CD4-positive, alpha-beta T cell treated with Interleukin-17A for 1 hour (primary cell): ENCODE data around the gene SMAD6.
"Not testable (repeated sequence)": the region's sequence is repeated elsewhere in the genome, so short reads cannot be mapped to it uniquely, and the experiment has no call there.

Experiments used
- DNase-seq: peaks from one replicate; pipeline ENCODE4 v3.0.0-alpha.2; 2020

SMAD6 gene

DNA sequence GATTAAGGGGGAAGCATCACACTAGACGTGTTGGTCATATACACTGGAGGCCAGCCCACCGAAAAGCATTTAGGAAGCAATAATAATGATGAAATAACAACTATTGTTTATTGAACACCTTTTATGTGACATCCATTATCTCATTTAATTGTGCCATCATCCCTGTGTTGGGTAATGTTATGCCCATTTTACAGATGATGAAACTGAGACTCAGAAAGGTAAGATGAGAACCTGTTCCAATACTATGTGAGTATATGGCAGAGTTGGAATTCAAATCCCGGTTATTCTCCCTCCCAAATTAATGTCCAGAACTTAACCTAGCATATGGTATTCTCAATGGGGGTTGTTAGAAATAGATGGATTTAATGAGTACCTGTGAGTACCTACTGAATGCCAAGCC is 99.2 kb downstream of the SMAD6 start:
- no peak for DNase-seq

DNA sequence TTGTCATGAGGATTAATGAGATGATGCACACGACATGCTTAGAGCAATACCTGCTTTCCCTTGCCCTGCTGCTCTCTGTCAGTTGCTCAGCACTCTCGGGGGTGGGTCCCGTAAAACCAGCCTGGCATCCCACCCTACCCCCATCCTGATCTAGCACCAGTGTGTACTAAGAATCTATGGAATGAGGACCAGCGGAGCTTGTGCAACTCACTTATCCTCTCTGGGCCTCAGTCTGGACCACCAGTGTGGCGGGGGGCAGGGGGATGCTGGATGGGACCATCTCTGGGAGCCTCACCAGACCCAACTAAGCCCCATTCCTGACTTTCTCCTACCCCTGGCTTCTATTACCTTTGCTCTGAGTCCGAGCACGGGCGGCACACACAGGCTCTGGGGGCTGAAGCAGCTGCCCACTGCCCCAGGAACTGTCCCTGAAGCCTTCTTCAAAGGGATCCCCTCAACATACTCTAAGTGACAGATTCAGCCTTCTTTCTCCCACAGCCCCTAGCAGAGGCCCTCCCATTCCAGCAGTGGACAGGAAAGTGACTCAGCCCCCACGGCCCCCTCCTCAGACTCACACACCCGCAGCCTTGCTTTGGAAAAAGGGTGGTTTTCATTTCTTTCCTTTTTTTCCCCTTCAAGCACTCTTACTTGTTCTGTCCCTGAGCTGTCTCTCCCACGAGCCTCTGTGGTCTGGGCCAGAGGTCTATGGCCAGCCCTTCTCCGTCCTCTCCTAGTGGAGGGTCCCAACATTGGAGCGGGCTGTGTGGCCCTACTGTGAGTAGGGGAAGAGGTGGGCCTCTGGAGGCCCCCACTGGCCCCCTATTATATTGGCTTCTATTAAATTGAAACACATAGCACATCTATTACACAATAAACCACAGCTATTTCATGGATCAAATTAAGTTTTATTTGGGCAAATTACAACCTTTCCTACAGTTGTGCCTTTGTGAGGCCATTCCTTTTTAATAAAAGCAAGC is 100.3 kb downstream of the SMAD6 start:
- DNase-seq, result no peak

DNA sequence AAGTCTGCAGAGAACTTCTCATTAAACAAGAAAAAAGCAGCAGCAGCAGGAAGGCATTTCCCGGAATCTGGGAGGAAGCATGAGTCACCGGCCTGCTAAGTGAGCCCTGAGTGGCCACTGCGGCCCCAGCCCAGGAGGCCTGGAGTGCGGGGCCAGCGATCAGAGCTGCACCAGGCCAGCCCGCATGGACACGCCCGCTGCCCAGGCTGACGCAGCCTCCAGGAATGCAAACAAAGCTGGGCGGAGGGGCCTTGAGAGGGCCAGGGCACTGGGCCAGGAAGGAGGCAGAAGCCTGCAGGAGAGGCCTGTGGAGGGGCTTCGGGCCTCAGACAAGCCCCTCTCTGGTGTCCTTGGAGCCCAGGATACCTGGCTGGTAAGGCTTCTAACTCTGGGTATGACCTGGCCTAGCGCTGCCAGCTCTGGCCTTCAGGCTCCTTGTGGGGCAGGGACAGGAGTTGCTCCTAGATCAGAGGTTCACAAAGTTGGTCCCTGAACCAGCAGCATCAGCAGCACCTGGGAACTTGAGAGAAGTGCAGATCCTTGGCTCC is 101.2 kb downstream of the SMAD6 start:
- no peak for DNase-seq

DNA sequence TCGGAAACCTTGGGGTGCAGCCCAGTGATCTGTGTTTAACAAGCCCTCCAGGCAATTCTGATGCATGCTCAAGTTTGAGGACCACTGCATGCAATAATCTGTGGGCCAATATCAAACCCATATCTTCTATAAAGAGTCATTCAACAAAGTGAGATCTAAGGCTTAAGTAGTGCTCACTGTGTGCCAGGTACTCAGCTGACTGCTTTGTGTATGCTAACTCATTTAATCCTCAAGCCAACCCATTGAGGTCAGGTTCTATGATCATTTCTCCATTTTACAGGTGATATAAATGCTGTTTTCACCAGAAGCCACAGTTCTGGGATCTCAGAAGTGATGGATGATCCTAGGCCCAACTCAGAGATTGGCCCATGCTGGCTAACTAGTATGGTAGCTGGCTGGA is 101.7 kb downstream of the SMAD6 start:
- no peak for DNase-seq

DNA sequence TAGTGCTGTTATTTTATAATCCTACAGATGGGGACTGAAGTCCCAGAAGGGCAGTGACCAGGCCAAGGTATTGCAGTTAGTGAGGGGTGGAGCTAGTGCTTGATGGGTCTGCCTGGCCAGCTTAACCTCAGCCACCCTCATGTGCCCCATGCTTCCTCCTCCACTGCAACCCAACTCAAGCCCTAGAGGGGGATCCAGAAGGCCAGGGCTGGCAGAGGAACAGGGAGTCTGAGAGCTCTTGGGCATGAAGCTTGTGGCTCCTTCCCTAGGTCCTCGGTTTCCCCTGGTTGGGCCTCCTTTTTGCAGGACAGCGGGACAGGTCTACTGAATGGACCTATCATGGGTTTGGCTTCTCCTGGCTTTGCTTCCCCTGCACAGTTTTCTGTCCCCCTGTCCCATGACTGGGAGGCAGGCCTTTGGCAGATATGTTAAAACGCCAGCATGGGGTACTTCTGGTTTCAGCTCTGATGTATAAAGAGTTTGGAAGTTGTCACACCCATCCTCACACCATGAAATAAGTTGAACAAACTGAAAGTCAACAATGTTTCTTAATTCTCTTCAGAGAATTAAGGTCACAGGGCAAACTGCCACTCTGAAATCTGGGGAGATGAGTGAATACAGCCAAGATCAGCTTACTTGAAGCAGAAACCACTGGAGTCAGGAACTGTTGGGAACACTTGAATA is 103.3 kb downstream of the SMAD6 start:
- DNase-seq, result no peak

DNA sequence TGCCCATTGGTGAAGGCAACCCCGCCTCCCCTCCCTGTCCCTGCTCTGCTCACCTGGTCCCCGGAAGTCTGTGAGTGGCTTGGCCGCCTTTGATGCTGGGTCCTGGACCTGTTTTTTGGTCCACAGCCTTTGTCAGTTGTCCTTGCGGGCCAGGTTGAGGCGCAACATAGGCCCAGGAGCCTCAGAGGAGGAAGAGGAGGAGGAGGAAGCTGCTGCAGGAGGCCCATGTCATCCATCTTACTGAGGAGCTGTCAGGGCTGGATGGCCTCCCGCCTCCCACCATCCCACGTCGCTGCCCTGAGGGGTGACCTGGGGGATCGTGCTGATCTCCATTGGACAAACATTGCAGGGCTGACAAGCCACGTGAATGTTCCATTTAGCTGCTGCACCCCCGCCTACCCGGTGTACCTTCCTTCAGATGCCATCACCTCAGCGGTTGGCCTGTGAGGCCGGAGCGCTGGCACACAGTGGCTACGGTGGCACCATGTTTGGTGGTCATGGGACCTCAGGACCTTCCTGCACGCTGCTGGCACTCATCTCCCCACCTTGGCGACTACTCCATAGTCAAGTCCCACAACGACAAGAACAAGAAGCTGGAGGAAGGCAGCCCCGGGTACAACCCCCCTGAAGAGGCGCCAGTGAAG is 106.3 kb downstream of the SMAD6 start:
- DNase-seq, result no peak

DNA sequence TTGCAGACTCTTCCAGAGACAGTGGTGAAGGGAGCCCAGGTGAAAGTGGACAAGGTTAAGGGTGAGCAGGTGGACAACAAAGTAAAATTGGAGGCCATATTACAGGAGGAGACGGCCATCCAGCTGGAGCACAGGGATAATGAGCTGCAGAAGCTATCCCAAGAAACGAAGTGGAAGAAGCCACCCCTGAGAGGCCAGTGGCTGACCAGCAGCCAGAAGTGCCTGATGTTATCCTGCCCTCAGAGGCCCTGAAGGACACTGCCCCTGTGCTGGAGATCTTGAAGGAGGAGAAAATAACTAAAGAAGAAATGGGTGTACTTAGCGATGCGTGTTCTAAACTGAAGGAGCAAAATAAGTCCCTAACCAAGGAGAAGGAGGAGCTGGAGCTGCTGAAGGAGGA is 107.6 kb downstream of the SMAD6 start:
- DNase-seq, result no peak

DNA sequence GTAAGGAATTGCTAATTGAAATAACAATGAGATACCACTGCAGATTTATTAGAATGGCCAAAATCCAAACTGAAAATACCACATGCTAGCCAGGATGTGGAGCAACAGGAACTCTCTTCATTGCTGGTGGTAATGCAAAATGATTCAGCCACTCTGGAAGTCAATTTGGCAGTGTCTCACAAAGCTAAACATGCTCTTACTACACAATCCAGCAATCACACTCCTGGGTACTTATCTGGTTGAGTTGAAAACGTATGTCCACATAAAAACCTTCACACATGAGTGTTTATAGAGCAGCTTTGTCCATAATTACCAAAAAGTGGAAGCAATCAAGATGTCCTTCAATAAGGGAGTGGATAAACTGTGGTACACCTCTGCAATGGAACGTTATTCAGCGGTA is 113.3 kb downstream of the SMAD6 start:
- no peak for DNase-seq

DNA sequence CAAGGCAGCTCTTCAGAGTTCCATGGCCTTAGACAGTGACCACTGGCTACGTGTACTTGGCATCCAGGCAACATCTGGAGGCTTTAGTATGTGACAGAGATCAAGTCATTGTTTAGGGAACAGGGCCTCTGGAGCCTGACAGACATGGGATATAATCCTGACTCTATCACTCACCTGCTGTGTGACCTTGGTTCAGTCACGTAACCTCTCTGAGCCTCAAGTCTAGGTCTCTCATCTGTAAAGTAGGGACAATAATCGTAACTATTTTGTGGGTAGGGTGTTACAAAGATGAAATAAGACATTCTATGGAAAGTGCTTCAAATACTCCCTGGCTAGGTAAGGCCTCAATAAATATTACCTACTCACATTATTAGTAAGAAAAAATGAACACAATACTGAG is 114.2 kb downstream of the SMAD6 start:
- no peak for DNase-seq

DNA sequence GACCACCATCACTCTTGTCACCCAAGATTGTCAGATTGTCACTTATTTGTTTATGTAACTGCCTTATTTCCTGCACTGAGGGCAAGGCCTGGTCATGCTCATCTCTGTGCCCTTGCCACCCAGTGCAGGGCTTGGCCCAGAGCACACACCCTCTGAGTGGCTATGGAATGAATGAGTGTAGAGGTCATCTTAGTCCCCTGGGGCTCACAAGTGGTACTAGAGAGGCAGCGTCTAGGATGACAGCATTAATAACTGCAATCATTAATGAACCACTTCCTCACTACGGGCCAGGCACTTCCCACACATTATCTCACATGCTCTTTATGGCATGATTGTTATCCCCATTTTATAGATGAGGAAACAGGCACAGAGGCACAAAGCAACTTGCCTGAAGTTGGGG is 117.0 kb downstream of the SMAD6 start:
- DNase-seq, result no peak

DNA sequence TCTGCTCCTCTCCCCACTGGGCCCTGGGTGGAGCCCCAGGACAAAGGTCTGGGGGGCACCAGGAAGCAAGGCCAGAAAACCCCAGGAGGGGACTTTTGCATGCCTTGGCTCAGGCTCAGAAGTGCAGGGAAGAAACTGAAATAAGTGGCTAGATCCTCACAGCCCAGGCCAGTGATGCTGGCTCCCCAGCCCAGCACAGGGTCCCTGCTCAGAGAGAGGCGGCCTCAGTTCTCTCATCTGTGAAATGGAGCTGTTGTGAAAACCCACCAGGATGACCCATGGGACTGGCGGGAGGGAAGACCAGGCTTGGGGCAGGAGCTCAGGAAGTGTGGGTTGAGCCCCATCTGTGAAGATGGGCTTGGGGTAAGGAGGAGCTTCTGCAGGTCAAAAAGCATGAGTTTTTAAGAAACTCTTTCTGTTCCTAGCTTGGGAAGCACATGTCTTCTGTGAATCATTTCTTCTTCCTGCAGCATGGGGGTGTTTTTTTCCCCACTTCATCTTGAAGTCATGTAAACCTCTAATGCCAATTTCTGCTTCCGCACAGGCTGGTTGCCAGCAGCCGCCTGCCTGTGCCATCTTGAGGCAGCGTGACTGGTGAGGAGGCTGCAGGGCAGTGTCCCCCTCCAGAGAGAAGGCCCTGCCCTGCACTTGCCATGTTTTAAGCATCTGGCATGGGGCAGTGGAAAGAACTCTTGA is 118.6 kb downstream of the SMAD6 start:
- DNase-seq, result no peak

DNA sequence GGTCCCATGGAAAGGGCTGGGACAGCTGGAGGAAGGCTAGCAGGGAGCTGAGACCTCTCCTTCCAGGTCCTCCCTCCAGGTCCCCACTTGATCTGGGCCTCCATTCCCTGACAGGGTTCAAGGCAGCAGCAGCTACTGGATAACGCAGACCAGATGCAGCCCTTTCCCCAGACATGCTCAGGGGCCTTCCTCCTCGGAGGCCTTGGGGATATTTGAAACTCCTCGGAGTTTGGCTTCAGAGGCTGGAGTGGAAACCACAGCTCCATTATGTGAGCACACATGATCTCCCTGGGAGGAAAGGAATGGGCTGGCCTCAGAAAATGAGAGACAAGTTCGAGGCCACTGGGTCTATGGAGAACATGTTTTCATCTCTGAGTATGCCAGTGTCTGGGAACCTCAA is 119.3 kb downstream of the SMAD6 start:
- DNase-seq, result no peak

DNA sequence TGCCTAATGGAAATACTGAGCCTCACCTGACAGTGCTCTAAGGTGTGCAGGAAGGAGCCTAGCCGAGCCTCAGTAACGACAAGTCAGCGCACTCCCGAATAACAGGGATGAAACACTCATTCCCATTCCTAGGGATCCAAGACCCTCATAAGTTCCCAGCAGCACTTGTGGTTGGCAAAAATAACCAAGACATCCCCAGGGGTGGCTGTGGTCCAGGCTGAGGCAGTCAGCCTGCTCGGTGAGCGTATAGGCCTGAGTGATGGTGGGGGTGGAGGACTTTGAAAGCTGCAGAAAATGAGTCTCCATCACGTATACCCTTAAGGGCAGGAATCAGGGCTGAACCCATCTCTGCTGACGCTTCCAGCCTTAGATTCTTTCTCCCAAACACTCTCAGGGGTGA is 120.1 kb downstream of the SMAD6 start:
- no peak for DNase-seq

DNA sequence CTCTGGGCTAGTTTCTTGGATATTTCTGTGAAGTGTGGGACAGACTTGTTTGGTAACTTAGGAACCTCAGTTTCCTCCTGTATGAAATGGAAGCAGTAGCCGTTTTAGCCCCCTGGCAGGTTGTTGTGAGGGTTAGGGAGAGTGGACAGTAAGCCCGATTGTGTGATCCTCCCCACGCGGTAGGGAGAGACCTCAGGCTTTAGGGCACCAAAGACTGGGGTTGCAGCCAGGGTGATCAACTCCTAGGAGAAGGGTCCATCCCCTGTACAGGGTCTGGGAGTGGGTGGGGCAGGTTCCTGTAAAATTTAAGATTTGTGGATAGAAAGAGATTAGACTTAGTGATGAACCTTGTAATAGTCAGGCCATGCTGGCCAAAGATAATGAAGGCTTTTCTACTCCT is 120.5 kb downstream of the SMAD6 start:
- no peak for DNase-seq

DNA sequence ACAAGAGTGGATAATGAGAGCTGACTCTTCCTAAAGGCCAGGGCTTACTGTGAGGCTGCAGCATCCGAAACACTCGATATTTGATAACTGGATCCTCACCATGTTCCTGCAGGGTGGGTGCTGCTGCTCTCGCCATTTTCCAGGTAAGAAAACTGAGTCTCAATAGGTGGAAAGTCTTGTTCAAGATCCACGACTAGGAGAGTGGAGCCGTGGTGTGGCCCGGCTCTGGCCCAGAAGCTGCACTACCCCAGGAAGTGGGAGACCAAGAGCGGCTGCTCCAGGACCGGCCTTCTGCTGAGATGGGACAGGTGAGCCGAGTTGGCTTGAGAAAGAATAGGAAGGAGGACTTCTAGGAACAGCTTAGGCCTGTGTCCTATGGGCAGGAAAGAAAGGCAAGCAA is 121.6 kb downstream of the SMAD6 start:
- DNase-seq, result no peak

DNA sequence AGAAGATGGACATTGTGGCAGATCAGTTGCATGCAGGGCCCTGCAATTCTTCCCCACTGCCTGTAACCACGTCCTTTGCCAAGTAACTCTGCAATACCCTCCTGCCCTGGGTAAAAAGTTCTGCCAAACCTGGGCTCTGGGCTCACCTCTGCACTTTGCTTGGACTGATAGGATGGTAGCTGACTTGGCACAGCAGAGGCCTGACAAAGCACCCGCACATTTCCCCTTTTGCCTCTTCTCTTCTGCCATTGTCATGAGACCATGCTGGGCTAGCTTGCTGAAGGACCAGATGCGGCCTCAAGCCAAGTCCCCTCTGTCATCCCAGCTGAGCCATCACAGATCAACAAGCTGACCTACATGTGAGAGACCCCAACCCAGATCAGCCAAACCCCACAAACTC is 122.4 kb downstream of the SMAD6 start:
- no peak for DNase-seq

DNA sequence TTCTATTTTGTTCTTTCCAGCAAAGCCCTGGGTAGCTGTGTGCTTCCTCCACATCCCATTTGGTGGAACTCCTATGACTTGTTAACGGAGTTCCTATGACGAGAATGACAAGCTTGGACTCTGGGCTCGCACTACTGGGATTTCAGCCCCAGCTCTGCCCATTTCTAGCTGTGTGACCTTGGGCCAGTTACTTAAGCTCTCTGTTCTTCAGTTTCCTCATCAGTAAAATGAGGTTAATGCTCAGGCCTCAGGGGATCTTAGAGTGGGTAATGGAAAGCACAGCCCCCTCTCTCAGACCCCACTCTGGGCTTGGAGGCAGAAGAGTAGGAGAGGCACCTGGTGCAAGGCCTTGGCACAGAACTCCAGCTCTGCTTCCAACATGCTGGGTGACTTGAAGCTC is 123.1 kb downstream of the SMAD6 start:
- no peak for DNase-seq

DNA sequence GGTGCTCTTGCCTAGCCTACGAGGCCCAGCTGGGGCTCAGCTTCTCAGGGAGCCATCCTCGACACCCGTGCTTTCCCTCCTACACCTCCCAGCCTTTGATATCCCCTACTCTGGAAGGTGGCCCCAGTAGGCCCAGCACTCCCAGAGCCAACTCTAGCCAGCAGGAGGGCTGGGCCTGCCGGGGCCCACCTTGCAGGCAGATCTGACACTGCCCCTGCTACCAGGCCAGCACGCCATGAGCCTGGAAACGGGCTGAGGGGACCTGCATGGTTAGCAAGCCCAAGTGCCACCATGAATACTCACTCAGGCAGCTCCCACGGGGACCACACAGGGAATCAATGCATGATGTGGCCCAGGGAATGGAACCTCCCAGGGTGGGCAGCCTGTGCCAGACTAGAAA is 123.7 kb downstream of the SMAD6 start:
- DNase-seq, result no peak

DNA sequence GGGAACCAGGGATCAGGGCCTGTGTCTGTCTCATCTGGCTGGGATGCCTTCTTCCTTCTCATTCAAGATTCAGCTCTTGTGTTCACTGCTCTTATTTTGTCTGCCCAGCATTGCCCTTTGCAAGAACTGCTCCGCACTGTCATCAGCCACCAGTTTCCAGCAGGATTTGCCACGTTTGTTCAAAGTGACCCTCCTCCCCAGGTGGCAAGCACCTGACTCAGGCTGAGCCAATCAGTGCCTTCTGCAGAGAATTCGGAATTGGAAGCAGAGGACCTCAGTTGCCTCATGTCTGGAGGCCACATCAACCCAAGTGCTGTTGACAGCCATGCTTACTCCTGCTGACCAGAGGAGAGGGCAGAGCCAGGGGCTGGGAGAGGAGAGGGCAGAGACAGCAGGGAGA is 124.5 kb downstream of the SMAD6 start:
- DNase-seq, result no peak

DNA sequence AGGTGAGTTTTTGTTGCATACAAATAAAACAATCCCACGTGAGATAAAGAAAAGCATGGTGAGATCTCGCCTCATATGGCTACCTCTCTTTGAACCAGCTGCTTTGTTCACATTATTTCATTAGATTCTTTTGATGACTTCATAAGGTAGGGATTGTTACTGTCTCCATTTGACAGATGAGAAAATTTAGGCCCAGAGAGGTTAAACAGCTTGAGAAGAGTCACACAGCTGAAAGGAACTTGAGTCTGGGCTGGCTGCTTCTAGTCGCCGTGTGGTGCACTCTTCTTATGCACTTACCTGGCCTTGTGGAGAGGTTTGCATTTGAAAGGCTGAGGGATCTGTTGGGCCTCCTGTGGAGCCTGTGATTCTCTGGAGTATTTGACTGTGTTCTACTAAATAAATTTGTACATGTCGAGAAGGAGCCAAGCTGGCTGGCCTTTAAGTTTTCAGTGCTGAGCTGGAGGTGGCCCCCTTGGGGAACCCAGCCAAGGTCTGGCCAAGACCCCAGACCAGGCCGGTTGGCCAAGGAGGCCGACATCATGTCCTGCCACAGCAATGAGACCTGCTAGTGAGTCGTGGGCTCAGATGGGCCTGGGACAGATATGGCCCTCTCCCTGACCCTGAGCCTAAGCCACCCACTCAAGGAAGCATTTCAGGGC is 125.1 kb downstream of the SMAD6 start:
- no peak for DNase-seq

DNA sequence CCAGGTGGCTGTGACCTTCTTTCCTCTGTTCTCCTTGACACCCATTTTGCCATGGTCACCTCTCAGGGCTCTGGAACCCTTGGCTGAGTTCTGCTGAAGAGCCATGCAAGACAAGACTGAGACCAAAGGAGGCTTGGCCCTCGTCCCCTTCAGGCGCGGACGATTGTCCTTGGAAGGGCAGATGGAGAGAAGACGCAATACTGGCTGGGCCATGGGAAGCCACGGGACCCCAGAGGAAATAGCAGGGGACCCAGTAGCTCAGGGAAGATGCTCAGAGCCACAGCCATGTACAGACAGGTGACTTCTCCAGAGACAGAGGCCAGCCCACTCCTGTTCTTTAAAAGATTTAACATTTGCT is 125.6 kb downstream of the SMAD6 start:
- no peak for DNase-seq

DNA sequence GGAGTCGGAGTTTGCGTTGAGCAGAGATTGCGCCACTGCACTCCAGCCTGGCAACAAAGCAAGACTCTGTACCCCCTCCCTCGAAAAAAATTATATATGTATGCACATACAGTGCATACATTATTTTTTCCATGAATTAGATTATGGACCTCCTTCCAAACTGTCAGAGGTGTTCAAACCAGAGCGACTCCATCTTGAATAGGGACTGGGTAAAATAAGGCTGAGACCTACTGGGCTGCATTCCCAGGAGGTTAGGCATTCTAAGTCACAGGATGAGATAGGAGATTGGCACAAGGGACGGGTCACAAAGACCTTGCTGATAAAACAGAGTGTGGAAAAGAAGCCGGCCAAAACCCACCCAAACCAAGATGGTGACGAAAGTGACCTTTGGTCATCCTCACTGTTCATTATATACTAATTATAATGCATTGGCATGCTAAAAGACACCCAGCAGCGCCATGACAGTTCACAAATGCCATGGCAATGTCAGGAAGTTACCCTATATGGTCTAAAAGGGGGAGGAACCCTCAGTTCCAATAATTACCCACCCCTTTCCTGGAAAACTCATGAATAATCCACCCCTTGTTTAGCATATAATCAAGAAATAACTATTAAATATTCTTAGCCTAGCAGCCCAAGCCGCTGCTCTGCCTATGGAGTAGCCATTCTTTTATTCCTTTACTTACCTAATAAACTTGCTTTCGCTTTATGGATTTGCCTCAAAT is 126.9 kb downstream of the SMAD6 start:
- DNase-seq, result not testable (repeated sequence)
